GM21529 (cell line): ENCODE data around the gene CAPS.
A peak's percentile ranks its signal among the peaks of the same experiment; 100 is the strongest.

Experiments
- ATAC-seq: cut with Tn5 transposase; IDR thresholded peaks from one replicate; pipeline ENCODE4 v1.9.1; 2021; ENCODE audit not compliant: unreplicated experiment

CAPS gene

GRCh38 chr19:5891938-5892771 is 21.9 kb upstream of the CAPS start:
- ATAC-seq, result no peak

- no peak for ATAC-seq
These were observed 21.2 kb upstream of the CAPS start for GRCh38 chr19:5892772-5893275.

- ATAC-seq, result no peak
These were observed 20.7 kb upstream of the CAPS start for GRCh38 chr19:5893296-5893903.

DNA sequence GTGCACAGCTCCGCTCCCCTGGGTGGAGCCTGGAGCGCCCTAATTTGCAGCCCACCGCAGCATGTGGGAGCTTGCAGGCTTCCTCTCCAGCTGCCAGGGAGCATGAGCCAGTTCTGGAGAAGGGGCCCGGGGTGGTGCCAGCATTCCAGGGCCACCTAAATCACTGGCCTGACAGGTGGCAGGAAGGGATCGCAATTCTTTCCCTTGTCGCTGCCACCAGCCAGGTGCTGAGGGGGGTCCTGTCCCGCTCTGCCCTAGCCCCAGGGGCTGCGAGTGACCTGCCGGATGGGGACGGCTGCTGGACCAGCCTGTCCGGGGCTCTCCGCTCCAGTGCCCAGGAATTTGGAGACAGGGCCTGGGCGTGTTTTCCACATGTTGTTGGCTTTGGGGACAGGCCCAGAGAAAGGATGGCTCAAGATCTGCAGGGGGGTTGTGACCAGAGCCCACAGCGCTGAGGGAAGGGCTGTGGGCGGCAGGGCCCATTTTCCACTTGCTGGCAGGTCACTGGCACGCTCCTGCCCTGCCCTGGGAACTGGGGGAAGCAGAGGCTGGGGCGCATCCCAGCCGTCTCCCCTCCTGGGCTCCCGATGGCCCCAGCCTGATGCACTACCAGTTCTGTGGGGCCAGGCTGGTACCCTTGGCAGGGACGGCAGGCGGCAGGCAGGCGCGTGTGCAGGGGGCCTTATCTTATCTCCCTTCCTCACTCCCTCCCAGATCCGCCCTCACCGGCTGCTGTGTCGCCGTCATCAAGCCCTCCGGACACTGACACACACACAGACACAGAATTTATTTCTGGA is 19.9 kb upstream of the CAPS start:
- no peak for ATAC-seq

GRCh38 chr19:5894704-5895349 is 19.2 kb upstream of the CAPS start:
- no peak for ATAC-seq

DNA sequence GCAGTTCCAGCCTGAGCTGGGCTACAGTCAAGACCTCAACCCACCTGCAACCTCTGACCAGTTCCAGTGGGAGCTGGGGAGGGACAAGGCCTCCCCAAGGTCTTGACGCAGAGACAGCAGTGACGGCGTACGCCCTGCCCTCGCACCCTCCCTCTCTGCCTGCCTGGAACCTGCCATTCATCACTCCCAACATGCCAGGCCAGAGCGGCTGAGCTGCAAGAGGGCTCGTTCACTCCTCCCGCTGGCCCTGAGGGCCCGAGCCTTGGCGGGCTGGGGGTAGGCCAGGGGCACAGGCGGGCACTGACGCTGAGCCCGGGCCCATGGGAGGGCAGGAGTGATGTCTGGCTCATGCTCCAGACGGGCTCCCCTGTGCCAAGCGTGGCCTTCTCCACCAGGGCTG is 18.6 kb upstream of the CAPS start:
- no peak for ATAC-seq

DNA sequence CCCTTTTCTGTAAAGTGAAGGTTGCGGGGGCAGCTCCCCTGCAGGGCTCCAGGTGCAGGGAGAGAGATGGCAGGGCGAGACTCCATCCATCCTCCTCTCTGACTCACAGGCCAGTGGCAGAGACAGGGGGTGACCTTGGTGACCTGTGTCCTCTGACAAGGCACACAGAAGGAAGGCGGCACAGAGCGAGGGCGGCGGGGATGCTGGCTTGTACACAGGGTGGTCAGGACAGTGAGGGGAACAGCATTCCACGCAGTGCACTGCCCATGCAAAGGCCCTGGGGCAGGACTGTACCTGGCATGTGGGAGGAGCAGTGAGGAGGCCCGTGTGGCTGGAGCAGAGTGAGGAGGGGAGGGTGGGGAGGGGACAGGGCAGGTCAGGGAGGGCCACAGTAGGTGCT is 18.2 kb upstream of the CAPS start:
- no peak for ATAC-seq

DNA sequence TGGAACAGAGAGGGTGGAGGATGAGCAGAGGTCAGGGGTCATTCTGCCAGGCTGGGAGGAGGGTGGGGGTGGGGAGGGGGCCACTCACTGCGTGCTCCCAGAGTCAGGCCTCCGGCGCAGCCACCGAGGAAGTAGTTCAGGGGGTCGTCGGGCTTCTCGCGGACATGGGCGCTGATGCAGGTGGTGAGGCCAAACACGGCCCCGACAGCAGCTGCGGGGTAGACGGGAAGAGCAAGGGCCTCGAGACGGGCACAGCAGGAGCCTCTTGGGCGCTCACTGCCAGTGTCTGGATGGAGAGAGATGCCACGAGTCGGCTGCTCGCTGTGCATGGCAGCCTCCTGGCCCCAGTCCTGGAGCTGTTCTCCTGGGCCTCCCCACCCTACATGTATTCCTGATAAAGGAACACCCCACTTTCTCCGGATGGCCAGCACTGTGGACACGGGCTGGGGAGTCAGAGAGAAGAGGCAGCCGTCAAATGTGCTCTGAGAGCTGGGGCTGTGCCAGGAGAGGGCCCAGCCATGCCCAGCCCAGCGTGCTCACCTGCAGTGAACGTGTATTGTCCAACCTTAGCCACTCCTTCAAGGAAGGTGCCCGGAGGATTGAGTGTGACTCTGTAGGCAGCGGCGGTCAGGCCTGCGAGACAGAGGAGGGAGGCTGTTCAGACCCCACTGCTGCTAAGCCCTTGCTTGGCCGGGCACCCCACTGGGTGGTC is 17.5 kb upstream of the CAPS start:
- no peak for ATAC-seq

DNA sequence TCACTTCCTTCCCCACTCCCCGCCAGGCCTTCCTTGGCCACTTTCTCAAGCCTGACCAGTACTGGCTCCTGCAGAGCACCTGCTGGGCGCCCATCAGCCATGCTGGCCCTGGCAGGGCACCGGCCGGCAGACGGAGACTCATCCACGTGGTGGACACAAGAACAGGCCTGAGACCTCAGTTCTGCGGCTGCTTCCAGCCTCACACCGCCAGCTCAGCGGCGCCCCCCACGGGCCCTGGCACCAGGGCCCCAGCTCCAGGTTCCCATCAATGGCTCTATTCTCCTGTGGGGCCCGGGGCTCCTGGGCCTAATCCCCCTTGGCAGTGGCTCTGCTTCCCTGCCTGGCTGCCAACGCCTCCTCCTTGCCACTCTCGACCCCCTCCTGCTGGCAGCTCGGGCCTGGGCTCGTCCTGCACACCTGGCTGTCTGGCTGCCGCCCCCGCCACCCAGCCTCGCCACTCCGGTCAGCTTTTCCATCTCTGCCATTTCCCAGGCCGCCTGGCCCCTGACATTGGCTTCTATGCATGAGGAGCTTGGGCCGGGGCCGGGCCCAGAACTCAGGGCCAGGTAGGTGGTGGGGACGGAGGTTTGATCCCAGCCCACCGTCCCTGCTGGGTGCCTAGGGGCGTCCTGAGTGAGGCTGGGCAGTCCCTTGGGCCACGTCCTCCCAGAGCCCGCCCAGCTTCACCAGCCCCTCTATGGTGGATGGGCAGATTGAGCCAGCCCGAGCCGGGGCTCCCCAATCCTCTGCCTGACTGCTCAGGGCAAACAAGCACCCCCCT is 16.7 kb upstream of the CAPS start:
- no peak for ATAC-seq

- no peak for ATAC-seq
These were observed 14.1 kb upstream of the CAPS start for GRCh38 chr19:5899728-5900526.

- no peak for ATAC-seq
These were observed 13.1 kb upstream of the CAPS start for GRCh38 chr19:5900976-5901375.

DNA sequence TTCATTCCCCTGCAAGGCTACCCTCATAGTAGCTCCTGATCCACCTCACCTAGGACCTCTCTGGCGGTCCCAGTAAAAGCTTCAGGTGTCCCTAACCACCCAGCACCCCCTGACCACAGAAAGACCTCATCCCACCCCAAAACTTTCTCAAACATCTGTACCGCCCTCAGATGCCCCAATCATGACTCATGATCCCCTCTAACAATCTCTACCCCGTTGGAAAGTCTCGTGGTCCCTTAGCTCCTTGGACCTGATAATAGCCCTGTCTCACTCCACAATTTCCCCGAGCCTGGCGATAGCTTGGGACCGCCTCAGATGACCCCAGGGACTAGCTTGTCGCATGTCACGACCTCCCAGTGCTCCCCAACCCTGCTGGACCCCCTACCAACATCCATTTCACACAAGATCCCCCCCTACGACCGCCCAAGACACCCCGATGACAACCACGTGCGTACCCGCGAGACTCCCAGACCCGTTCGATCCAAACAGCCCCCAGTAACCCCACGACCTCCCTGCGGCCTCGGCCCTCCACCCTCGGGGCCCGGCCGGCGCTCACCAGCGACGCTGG is 10.9 kb upstream of the CAPS start:
- no peak for ATAC-seq

DNA sequence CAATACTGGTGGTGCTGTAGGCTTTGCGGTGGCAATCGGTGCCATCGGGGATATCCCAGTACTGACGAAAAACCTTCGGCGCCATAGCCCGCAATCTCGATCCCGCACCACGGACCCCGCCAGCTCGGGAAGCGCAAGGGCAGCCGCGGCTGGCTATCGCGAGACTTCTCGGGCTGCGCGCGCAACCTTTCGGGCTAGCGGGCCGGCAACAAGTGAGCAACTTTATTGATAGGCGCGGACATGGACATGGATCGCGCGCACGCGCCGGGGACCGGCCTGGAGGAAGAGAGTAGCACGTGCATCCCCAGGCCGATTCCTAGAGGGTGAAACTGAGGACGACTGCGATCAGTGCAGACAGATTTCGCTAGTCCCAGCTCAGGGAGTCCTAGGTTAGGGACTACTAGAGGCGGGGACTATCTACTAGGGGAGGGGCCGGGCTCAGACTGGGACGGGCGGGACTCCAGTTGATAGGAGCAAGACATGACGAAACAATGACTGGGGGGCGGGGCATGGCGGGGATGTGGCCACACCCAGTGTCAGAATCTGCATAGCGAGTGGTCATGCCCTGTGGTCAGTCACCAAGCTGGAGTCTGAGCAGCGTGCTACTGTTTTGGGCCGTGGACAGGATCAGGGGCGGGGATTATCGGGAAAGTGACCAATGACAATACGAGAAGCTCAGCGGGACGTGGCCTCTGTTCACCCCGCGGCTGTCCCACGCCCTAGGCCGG is 10.3 kb upstream of the CAPS start, which contains the start of gene NDUFA11:
NDUFA11 (minus strand) TSS at position 167 of the 728 bp plus-strand sequence; CDS start at position 85, 82 bp downstream.
- ATAC-seq, result peak; percentile 38

GRCh38 chr19:5904352-5905113 is 9.5 kb upstream of the CAPS start, which contains the start of gene VMAC:
Gene VMAC, plus strand, starts transcription at chr19:5904872. Its CDS starts 19 bp downstream, at chr19:5904891.
- peak; percentile 78 for ATAC-seq

- ATAC-seq, result no peak
These were observed 8.8 kb upstream of the CAPS start for GRCh38 chr19:5905114-5905778.

DNA sequence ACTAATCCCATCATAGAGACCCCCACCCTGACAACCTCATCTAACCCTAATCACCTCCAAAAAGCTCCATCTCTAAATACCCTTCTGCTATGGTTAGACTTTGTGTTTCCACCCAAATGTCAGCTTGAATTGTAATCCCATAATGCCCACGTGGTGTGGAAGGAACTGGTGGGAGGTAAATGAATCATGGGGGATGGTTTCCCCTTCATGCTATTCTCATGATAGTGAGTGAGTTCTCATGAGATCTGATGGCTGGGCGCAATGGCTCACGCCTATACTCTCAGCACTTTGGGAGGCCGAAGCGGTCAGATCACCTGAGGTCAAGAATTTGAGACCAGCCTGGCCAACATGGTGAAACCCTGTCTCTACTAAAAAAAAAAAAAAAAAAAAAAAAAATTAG is 6.8 kb upstream of the CAPS start:
- no peak for ATAC-seq
